Calu3 (cell line): Measurements from ENCODE around the gene PDGFRB. TPM values are rescaled to one million over a fixed set of nuclear protein-coding genes. Genes with fewer than 3 reads are reported as not detected.

Source experiments
- BruUV-seq: library from RNA; stranded (reverse); fragments of 400-500 nt; replicated peaks from 2 replicates; lab custom pipeline; 2021; lab: Mats Ljungman, UMichigan
- CTCF ChIA-PET: fragments of 300-600 bp; sonication (Branson Sonifier 250); formaldehyde crosslinking; loops from one replicate; lab custom pipeline; 2022; ENCODE audit warnings: antibody characterized with exemption; lab: Charles Lee
- DNase-seq: peaks from one replicate; pipeline ENCODE4 v3.0.0; 2022
- H3K27ac Mint-ChIP-seq: one replicate; pipeline ENCODE4 v1.8.0; 2022; ENCODE audit warnings: mixed read lengths; ENCODE audit not compliant: unreplicated experiment
- H3K27me3 Mint-ChIP-seq: one replicate; pipeline ENCODE4 v1.8.0; 2022; ENCODE audit warnings: mixed read lengths; ENCODE audit not compliant: unreplicated experiment
- H3K36me3 Mint-ChIP-seq: one replicate; pipeline ENCODE4 v1.8.0; 2022; ENCODE audit warnings: mild to moderate bottlenecking, moderate library complexity, mixed read lengths; ENCODE audit not compliant: insufficient read depth, unreplicated experiment
- H3K4me1 Mint-ChIP-seq: one replicate; pipeline ENCODE4 v1.8.0; 2022; ENCODE audit warnings: mild to moderate bottlenecking, low read depth, mixed read lengths; ENCODE audit not compliant: unreplicated experiment
- H3K4me3 Mint-ChIP-seq: one replicate; pipeline ENCODE4 v1.8.0; 2022; ENCODE audit warnings: mild to moderate bottlenecking, low read depth, moderate library complexity, mixed read lengths; ENCODE audit not compliant: unreplicated experiment
- H3K9me3 Mint-ChIP-seq: one replicate; pipeline ENCODE4 v1.8.0; 2022; ENCODE audit warnings: low read depth, mixed read lengths; ENCODE audit not compliant: unreplicated experiment
- intact Hi-C: fragments of 100-400 bp; cut with micrococcal nuclease; formaldehyde crosslinking; loops from one replicate; pipeline ENCODE4 v1.10.0; 2022; ENCODE audit not compliant: unreplicated experiment
- total RNA-seq: library from RNA; stranded (reverse); gene quantifications from 2 replicates; pipeline ENCODE4 v1.2.3, GENCODE V29; 2022
- TF ChIP-seq, protein P1 (sequence below): fragments of 200-600 bp; IDR thresholded peaks from one replicate; pipeline ENCODE4 v1.8.0; 2022; ENCODE audit warnings: antibody characterized with exemption; ENCODE audit not compliant: unreplicated experiment

Gene PDGFRB
- total RNA-seq, 1 experiment from 2014 or later = not detected

- Mint-ChIP-seq H3K27me3 (peaks cover 57% of the 10 kb centered on the region), H3K36me3 (no peaks in the 10 kb centered on the region), H3K27ac (no peak overlapping the region), H3K9me3 (no peaks in the 10 kb centered on the region), H3K4me1 (peaks cover 15% of the 10 kb centered on the region), H3K4me3 (no peak overlapping the region)
- BruUV-seq = no TSS peak
- CTCF ChIA-PET = interaction anchor here (0.9 to 1.9 kb wide), 2 partner anchors 13 to 44 kb away, joined by 3 to 4 read pairs; no protein-coding TSS in a partner anchor
- TF ChIP-seq, protein P1, sequence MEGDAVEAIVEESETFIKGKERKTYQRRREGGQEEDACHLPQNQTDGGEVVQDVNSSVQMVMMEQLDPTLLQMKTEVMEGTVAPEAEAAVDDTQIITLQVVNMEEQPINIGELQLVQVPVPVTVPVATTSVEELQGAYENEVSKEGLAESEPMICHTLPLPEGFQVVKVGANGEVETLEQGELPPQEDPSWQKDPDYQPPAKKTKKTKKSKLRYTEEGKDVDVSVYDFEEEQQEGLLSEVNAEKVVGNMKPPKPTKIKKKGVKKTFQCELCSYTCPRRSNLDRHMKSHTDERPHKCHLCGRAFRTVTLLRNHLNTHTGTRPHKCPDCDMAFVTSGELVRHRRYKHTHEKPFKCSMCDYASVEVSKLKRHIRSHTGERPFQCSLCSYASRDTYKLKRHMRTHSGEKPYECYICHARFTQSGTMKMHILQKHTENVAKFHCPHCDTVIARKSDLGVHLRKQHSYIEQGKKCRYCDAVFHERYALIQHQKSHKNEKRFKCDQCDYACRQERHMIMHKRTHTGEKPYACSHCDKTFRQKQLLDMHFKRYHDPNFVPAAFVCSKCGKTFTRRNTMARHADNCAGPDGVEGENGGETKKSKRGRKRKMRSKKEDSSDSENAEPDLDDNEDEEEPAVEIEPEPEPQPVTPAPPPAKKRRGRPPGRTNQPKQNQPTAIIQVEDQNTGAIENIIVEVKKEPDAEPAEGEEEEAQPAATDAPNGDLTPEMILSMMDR = no peak
- intact Hi-C loops = no loop called here
- DNase-seq = no peak
Measured at GRCh38 chr5:150134198-150134588, 21.5 kb downstream of the PDGFRB start.

- CTCF ChIA-PET = no interaction called here
Measured at GRCh38 chr5:150133581-150134197, 22.0 kb downstream of the PDGFRB start.

DNA sequence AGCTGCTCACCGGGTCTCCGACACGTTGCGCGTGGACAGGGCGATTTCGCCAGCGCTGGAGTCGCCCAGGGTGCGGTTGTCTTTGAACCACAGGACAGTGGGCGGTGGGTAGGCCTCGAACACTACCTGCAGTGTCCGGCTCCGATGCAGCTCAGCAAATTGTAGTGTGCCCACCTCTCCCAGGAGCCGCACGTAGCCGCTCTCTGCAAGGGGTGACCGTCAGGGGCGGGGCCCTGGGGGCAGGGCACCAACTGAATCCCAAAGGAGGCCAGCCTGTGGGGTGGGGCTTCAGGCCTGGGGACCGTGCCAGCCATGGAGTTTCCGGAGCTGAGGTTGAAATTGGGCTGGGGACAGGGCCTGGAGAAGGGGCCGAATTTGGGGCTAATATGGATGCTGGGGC lies 22.9 kb downstream of the PDGFRB start:
- no peak for DNase-seq
- no peaks in the 10 kb centered on the region for H3K9me3 Mint-ChIP-seq
- intact Hi-C loops = no loop called here
- BruUV-seq = no TSS peak
- peaks cover 45% of the 10 kb centered on the region for H3K27me3 Mint-ChIP-seq
- CTCF ChIA-PET = no interaction called here
- peaks cover 13% of the 10 kb centered on the region for H3K4me1 Mint-ChIP-seq
- TF ChIP-seq, protein P1 = no peak
- no peak overlapping the region for H3K4me3 Mint-ChIP-seq
- no peak overlapping the region for H3K27ac Mint-ChIP-seq
- H3K36me3 Mint-ChIP-seq = no peaks in the 10 kb centered on the region

More at GRCh38 chr5:150133581-150134197, 22.0 kb downstream of the PDGFRB start:
- TF ChIP-seq, protein P1 = no peak
- H3K9me3 Mint-ChIP-seq = no peaks in the 10 kb centered on the region
- H3K36me3 Mint-ChIP-seq = no peaks in the 10 kb centered on the region
- BruUV-seq = no TSS peak
- no peak overlapping the region for H3K4me3 Mint-ChIP-seq
- no peak for DNase-seq
- H3K27me3 Mint-ChIP-seq = peaks cover 54% of the 10 kb centered on the region
- H3K4me1 Mint-ChIP-seq = peaks cover 15% of the 10 kb centered on the region
- no peak overlapping the region for H3K27ac Mint-ChIP-seq
- intact Hi-C loops = no loop called here

DNA sequence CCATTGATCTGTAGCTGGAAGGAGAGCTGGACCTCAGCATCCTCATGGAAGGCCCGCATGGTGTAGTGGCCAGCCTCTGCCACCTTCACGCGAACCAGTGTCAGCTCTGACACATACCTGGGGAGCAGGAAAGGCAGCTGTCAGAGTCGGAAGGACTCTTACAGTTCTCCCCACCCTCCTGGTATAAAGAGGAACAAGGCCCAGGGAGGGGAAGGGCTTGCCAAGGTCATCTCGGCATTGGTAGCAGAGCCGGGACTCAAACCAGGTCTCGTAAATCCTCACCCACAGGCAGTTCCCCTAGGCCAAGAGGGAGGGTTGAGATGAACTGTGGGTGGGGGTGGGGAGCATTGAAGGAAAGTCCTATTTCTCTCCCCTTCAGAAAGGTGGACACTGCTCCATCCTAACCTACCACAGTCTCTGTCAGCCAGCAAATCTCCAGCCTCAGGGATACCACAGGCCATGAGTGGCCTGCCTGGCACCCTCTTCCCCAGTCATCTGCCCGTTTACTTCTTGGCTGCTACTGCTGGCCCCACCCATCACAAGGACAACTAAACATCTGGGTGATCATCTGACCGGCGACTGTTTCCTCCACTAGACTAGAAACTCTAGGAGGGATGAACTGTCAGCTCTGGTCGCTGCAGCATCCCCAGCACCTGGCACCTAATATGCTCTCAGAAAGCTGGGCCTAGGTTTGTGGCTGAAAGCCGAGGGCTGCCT lies 23.5 kb downstream of the PDGFRB start:
- Mint-ChIP-seq H3K4me3 (no peak overlapping the region), H3K36me3 (no peaks in the 10 kb centered on the region), H3K9me3 (no peaks in the 10 kb centered on the region), H3K27ac (no peak overlapping the region), H3K4me1 (peaks cover 8% of the 10 kb centered on the region), H3K27me3 (peaks cover 39% of the 10 kb centered on the region)
- no TSS peak for BruUV-seq
- TF ChIP-seq, protein P1 = no peak
- intact Hi-C loops = loop anchor here (2.0 kb wide), 1 partner anchor 305 kb away; no protein-coding TSS in a partner anchor
- no peak for DNase-seq
- CTCF ChIA-PET = no interaction called here
